OCI-LY3 (cell line): ENCODE measurements around the gene NGF.

Source experiments
- EZH2phosphoT487 ChIP-seq: fragments of 200-600 bp; shearing (Covaris generic); IDR thresholded peaks from 2 replicates; pipeline ENCODE4 v1.6.1; 2018; ENCODE audit warnings: antibody characterized with exemption, mixed run types, low read depth
- TF ChIP-seq, protein P1 (sequence below): fragments of 200-600, 300-600 bp; sonication (generic); IDR thresholded peaks from 2 replicates; pipeline ENCODE4 v1.5.1; 2014; ENCODE audit warnings: antibody characterized with exemption, low read length, low read depth

- TF ChIP-seq, protein P1, sequence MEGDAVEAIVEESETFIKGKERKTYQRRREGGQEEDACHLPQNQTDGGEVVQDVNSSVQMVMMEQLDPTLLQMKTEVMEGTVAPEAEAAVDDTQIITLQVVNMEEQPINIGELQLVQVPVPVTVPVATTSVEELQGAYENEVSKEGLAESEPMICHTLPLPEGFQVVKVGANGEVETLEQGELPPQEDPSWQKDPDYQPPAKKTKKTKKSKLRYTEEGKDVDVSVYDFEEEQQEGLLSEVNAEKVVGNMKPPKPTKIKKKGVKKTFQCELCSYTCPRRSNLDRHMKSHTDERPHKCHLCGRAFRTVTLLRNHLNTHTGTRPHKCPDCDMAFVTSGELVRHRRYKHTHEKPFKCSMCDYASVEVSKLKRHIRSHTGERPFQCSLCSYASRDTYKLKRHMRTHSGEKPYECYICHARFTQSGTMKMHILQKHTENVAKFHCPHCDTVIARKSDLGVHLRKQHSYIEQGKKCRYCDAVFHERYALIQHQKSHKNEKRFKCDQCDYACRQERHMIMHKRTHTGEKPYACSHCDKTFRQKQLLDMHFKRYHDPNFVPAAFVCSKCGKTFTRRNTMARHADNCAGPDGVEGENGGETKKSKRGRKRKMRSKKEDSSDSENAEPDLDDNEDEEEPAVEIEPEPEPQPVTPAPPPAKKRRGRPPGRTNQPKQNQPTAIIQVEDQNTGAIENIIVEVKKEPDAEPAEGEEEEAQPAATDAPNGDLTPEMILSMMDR: no peak
- TF ChIP-seq EZH2phosphoT487: no peak
Observed at GRCh38 chr1:115329965-115330364, 8.1 kb downstream of the NGF start.
